T follicular helper cell (primary cell): Measurements from ENCODE around the gene SPIRE1.
"Not testable (repeated sequence)": the region's sequence is repeated elsewhere in the genome, so short reads cannot be mapped to it uniquely, and the experiment has no call there.

ENCODE experiments used
- DNase-seq: peaks from one replicate; pipeline ENCODE4 v3.0.0-alpha.2; 2020; ENCODE audit warnings: low read depth

Gene SPIRE1

GRCh38 chr18:12598181-12598930, 59.6 kb downstream of the SPIRE1 start:
- no peak for DNase-seq

- DNase-seq: no peak
Measured at GRCh38 chr18:12597760-12598159, 60.1 kb downstream of the SPIRE1 start.

GRCh38 chr18:12595571-12596255, 62.2 kb downstream of the SPIRE1 start:
- DNase-seq: no peak

- DNase-seq: no peak
Measured at GRCh38 chr18:12593866-12594265, 64.0 kb downstream of the SPIRE1 start.

GRCh38 chr18:12592597-12593127, 65.2 kb downstream of the SPIRE1 start:
- DNase-seq: no peak

GRCh38 chr18:12589448-12589847, 68.5 kb downstream of the SPIRE1 start:
- DNase-seq: no peak

GRCh38 chr18:12586956-12587355, 71.0 kb downstream of the SPIRE1 start:
- DNase-seq: no peak

GRCh38 chr18:12585218-12585617, 72.7 kb downstream of the SPIRE1 start:
- no peak for DNase-seq

GRCh38 chr18:12580630-12581342, 77.1 kb downstream of the SPIRE1 start:
- DNase-seq: no peak

- no peak for DNase-seq
Measured at GRCh38 chr18:12579775-12580174, 78.1 kb downstream of the SPIRE1 start.

GRCh38 chr18:12577848-12578247, 80.1 kb downstream of the SPIRE1 start:
- no peak for DNase-seq

GRCh38 chr18:12574494-12575185, 83.3 kb downstream of the SPIRE1 start:
- no peak for DNase-seq

GRCh38 chr18:12571630-12572029, 86.3 kb downstream of the SPIRE1 start:
- DNase-seq: no peak

- no peak for DNase-seq
Measured at GRCh38 chr18:12569791-12570190, 88.1 kb downstream of the SPIRE1 start.

- DNase-seq: no peak
Measured at GRCh38 chr18:12567849-12568248, 90.1 kb downstream of the SPIRE1 start.

GRCh38 chr18:12564861-12565260, 93.0 kb downstream of the SPIRE1 start:
- DNase-seq: no peak

GRCh38 chr18:12564378-12564777, 93.5 kb downstream of the SPIRE1 start:
- no peak for DNase-seq

- not testable (repeated sequence) for DNase-seq
Measured at GRCh38 chr18:12560600-12560999, 97.3 kb downstream of the SPIRE1 start.

- DNase-seq: no peak
Measured at GRCh38 chr18:12559319-12559718, 98.6 kb downstream of the SPIRE1 start.

GRCh38 chr18:12556946-12557806, 100.7 kb downstream of the SPIRE1 start:
- DNase-seq: no peak

- DNase-seq: no peak
Measured at GRCh38 chr18:12554796-12555388, 103.0 kb downstream of the SPIRE1 start.
